HEK293 (cell line): ENCODE measurements around the gene LRIT1.
"Not testable (repeated sequence)": the region's sequence is repeated elsewhere in the genome, so short reads cannot be mapped to it uniquely, and the experiment has no call there.

Source experiments
- MEIS1 ChIP-seq: sonication (generic); formaldehyde crosslinking; IDR thresholded peaks from 2 replicates; pipeline ENCODE4 v1.8.1; 2022; ENCODE audit warnings: missing genetic modification reagents, mild to moderate bottlenecking, borderline replicate concordance
- MYNN ChIP-seq: fragments of 450-650 bp; formaldehyde crosslinking; IDR thresholded peaks from 2 replicates; pipeline ENCODE4 v1.5.1; 2016; ENCODE audit warnings: missing biosample characterization, missing genetic modification characterization, borderline replicate concordance
- SALL2 ChIP-seq: fragments of 450-650 bp; formaldehyde crosslinking; IDR thresholded peaks from 2 replicates; pipeline ENCODE4 v1.5.0; 2017; ENCODE audit warnings: missing biosample characterization, mild to moderate bottlenecking, missing genetic modification characterization, borderline replicate concordance
- ZBTB17 ChIP-seq: fragments of 450-650 bp; formaldehyde crosslinking; IDR thresholded peaks from 2 replicates; pipeline ENCODE4 v1.5.1; 2016; ENCODE audit warnings: missing biosample characterization, missing genetic modification characterization
- ZNF530 ChIP-seq: fragments of 450-650 bp; formaldehyde crosslinking; IDR thresholded peaks from 2 replicates; pipeline ENCODE4 v1.5.1; 2016; ENCODE audit warnings: low read depth, missing biosample characterization, missing genetic modification characterization
- ZNF629 ChIP-seq: fragments of 450-650 bp; formaldehyde crosslinking; IDR thresholded peaks from 2 replicates; pipeline ENCODE4 v1.5.1; 2017; ENCODE audit warnings: missing biosample characterization, missing genetic modification characterization
- ZNF76 ChIP-seq: fragments of 450-650 bp; formaldehyde crosslinking; IDR thresholded peaks from 2 replicates; pipeline ENCODE4; 2016; ENCODE audit warnings: low read depth, missing biosample characterization, missing genetic modification characterization, borderline replicate concordance
- ZNF768 ChIP-seq: fragments of 450-650 bp; formaldehyde crosslinking; IDR thresholded peaks from 2 replicates; pipeline ENCODE4 v1.5.1; 2018; ENCODE audit warnings: missing biosample characterization, mild to moderate bottlenecking, missing genetic modification characterization
- TF ChIP-seq, protein P1 (sequence below): fragments of 450-650 bp; formaldehyde crosslinking; IDR thresholded peaks from 2 replicates; pipeline ENCODE4 v1.5.1; 2016; ENCODE audit warnings: missing biosample characterization, missing genetic modification characterization
- TF ChIP-seq, protein P2 (sequence below): IDR thresholded peaks from 2 replicates; pipeline ENCODE4 v1.6.1; 2011; ENCODE audit warnings: mild to moderate bottlenecking, low read depth, low read length, borderline replicate concordance

DNA sequence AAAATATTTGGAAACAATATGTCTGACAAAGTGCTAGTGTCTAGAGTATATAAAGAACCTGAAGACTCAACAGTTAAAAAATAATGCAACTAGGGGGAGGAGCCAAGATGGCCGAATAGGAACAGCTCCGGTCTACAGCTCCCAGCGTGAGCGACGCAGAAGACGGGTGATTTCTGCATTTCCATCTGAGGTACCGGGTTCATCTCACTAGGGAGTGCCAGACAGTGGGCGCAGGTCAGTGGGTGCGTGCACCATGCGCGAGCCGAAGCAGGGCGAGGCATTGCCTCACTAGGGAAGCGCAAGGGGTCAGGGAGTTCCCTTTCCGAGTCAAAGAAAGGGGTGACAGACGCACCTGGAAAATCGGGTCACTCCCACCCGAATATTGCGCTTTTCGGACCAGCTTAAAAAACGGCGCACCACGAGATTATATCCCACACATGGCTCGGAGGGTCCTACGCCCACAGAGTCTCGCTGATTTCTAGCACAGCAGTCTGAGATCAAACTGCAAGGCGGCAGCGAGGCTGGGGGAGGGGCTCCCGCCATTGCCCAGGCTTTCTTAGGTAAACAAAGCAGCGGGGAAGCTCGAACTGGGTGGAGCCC lies 38.6 kb upstream of the LRIT1 start:
- TF ChIP-seq, protein P1, sequence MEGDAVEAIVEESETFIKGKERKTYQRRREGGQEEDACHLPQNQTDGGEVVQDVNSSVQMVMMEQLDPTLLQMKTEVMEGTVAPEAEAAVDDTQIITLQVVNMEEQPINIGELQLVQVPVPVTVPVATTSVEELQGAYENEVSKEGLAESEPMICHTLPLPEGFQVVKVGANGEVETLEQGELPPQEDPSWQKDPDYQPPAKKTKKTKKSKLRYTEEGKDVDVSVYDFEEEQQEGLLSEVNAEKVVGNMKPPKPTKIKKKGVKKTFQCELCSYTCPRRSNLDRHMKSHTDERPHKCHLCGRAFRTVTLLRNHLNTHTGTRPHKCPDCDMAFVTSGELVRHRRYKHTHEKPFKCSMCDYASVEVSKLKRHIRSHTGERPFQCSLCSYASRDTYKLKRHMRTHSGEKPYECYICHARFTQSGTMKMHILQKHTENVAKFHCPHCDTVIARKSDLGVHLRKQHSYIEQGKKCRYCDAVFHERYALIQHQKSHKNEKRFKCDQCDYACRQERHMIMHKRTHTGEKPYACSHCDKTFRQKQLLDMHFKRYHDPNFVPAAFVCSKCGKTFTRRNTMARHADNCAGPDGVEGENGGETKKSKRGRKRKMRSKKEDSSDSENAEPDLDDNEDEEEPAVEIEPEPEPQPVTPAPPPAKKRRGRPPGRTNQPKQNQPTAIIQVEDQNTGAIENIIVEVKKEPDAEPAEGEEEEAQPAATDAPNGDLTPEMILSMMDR (tag by site-specific recombination) = not testable (repeated sequence)
- not testable (repeated sequence) for TF ChIP-seq ZNF530 (tag by site-specific recombination); MYNN (tag by site-specific recombination); ZNF76 (tag by site-specific recombination); MEIS1 (CRISPR knock-in tag); ZNF629 (tag by site-specific recombination); SALL2 (tag by site-specific recombination); ZBTB17 (tag by site-specific recombination); ZNF768 (tag by site-specific recombination)
- TF ChIP-seq, protein P2, sequence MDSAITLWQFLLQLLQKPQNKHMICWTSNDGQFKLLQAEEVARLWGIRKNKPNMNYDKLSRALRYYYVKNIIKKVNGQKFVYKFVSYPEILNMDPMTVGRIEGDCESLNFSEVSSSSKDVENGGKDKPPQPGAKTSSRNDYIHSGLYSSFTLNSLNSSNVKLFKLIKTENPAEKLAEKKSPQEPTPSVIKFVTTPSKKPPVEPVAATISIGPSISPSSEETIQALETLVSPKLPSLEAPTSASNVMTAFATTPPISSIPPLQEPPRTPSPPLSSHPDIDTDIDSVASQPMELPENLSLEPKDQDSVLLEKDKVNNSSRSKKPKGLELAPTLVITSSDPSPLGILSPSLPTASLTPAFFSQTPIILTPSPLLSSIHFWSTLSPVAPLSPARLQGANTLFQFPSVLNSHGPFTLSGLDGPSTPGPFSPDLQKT = not testable (repeated sequence)
